Mesendoderm (in vitro differentiated cells): Measurements from ENCODE around the gene SREBF1.

Source experiments
- DNase-seq: peaks from one replicate; pipeline ENCODE4 v3.0.0; 2013
- H2AK5ac ChIP-seq: 2 replicates; pipeline ENCODE4 v1.6.1; 2013; ENCODE audit warnings: low read length, inconsistent platforms
- H2BK120ac ChIP-seq: 2 replicates; pipeline ENCODE4 v1.6.1; 2013; ENCODE audit warnings: low read depth, mild to moderate bottlenecking, low read length, moderate library complexity, mixed read lengths
- H2BK15ac ChIP-seq: replicated peaks from 2 replicates; pipeline ENCODE4 v1.6.1; 2013; ENCODE audit warnings: low read depth, mild to moderate bottlenecking, moderate library complexity
- H2BK5ac ChIP-seq: 2 replicates; pipeline ENCODE4 v1.6.1; 2013; ENCODE audit warnings: low read length, inconsistent platforms
- H3K18ac ChIP-seq: 2 replicates; pipeline ENCODE4 v1.6.1; 2013; ENCODE audit warnings: mild to moderate bottlenecking, low read length, mixed read lengths
- H3K23ac ChIP-seq: one replicate; pipeline ENCODE4 v1.6.1; 2013; ENCODE audit warnings: low read length
- H3K27ac ChIP-seq: 2 replicates; pipeline ENCODE4 v1.5.1; 2013; ENCODE audit warnings: low read depth, mild to moderate bottlenecking, inconsistent platforms, low read length, moderate library complexity
- H3K27me3 ChIP-seq: 2 replicates; pipeline ENCODE4 v1.6.1; 2013; ENCODE audit warnings: low read length, control low read depth, mild to moderate bottlenecking, inconsistent platforms; ENCODE audit not compliant: insufficient read depth, poor library complexity
- H3K36me3 ChIP-seq: 2 replicates; pipeline ENCODE4 v1.6.1; 2013; ENCODE audit warnings: low read length, inconsistent platforms; ENCODE audit not compliant: control insufficient read depth, insufficient read depth
- H3K4ac ChIP-seq: one replicate; pipeline ENCODE4 v1.6.1; 2013; ENCODE audit warnings: low read depth, mild to moderate bottlenecking, low read length, moderate library complexity
- H3K4me1 ChIP-seq: 2 replicates; pipeline ENCODE4 v1.6.1; 2013; ENCODE audit warnings: low read depth, low read length, inconsistent platforms; ENCODE audit not compliant: control insufficient read depth
- H3K4me2 ChIP-seq: 2 replicates; pipeline ENCODE4 v1.6.1; 2013; ENCODE audit warnings: low read length
- H3K4me3 ChIP-seq: 2 replicates; pipeline ENCODE4 v1.5.1; 2013; ENCODE audit warnings: mild to moderate bottlenecking, low read length
- H3K56ac ChIP-seq: one replicate; pipeline ENCODE4 v1.6.1; 2013; ENCODE audit warnings: low read length
- H3K79me1 ChIP-seq: 2 replicates; pipeline ENCODE4 v1.6.1; 2013; ENCODE audit warnings: low read length, inconsistent platforms
- H3K79me2 ChIP-seq: 2 replicates; pipeline ENCODE4 v1.6.1; 2013; ENCODE audit warnings: mild to moderate bottlenecking, low read length; ENCODE audit not compliant: control insufficient read depth, insufficient read depth
- H3K9ac ChIP-seq: 2 replicates; pipeline ENCODE4 v1.6.1; 2013; ENCODE audit warnings: low read length, inconsistent platforms
- H4K5ac ChIP-seq: one replicate; pipeline ENCODE4 v1.6.1; 2013; ENCODE audit warnings: low read length
- H4K8ac ChIP-seq: one replicate; pipeline ENCODE4 v1.6.1; 2013; ENCODE audit warnings: low read depth, mild to moderate bottlenecking, control low read depth, low read length, moderate library complexity
- WGBS: extraction: QIAGEN DNeasy Blood & Tissue Kit; methylation state at CpG from one replicate; pipeline ENCODE4 v1.1.7; 2013; ENCODE audit warnings: low lambda C conversion rate, missing lambda C conversion rate; ENCODE audit not compliant: insufficient coverage; ENCODE audit errors: extremely low coverage; 5-methylcytosine and 5-hydroxymethylcytosine counted together

SREBF1 gene

DNA sequence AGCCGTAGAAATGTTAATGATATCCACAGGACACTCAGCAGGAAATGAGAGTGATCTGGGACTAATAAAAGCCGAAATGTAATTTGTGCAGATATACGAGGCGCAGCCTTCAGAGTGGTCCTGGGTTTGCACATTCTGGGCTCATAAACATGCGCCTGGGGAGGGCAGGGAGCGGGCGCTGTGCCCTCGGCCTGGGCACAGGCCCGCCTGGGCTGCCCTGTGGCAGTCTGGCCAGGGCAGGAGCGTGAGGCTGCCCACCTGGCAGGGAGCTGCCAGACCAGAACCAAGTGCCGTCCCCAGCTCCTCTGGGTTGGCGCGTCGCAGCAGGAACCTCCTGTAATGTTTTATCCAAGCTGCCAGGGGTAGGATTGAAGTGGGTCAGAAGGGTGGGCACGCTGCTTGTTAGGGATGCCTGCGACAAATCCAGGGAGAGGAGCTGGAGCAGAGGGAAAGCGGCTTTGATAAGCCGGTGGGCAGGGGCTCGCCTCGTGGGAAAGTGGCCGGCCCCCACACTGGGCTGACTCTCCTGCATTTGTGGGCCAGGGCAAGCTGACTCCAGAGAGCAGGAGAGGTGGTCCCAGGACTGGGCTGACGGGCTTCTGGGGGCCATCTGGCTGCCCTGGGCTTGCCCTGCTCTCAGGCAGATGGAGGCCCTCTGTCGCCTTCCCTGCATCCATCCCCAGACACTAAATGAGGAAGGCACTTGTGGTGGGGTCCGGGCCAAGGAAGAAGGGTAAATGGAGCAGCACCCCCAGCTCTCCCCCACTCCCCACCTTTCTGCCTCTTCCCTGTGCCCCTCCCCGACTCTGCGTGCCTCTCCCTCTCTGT lies 45.9 kb downstream of the SREBF1 start:
- H3K56ac ChIP-seq = peak overlapping the region; percentile 15
- H2BK5ac ChIP-seq = no peak overlapping the region
- H3K27me3 ChIP-seq = peaks cover 1% of the 10 kb centered on the region
- no peak overlapping the region for H3K4me3 ChIP-seq
- no peak overlapping the region for H2BK120ac ChIP-seq
- H3K36me3 ChIP-seq = no peaks in the 10 kb centered on the region
- no peak overlapping the region for H3K4me2 ChIP-seq
- no peaks in the 10 kb centered on the region for H3K79me2 ChIP-seq
- no peak overlapping the region for H3K23ac ChIP-seq
- DNase-seq = no peak
- no peak overlapping the region for H2BK15ac ChIP-seq
- H4K5ac ChIP-seq = no peak overlapping the region
- no peak overlapping the region for H3K27ac ChIP-seq
- no peak overlapping the region for H2AK5ac ChIP-seq
- no peak overlapping the region for H4K8ac ChIP-seq
- H3K79me1 ChIP-seq = no peaks in the 10 kb centered on the region
- no CpG with 5 or more reads among the region's 26 CpGs for WGBS
- H3K18ac ChIP-seq = no peak overlapping the region
- H3K4me1 ChIP-seq = peaks cover 3% of the 10 kb centered on the region
- H3K9ac ChIP-seq = no peak overlapping the region
- no peak overlapping the region for H3K4ac ChIP-seq

DNA sequence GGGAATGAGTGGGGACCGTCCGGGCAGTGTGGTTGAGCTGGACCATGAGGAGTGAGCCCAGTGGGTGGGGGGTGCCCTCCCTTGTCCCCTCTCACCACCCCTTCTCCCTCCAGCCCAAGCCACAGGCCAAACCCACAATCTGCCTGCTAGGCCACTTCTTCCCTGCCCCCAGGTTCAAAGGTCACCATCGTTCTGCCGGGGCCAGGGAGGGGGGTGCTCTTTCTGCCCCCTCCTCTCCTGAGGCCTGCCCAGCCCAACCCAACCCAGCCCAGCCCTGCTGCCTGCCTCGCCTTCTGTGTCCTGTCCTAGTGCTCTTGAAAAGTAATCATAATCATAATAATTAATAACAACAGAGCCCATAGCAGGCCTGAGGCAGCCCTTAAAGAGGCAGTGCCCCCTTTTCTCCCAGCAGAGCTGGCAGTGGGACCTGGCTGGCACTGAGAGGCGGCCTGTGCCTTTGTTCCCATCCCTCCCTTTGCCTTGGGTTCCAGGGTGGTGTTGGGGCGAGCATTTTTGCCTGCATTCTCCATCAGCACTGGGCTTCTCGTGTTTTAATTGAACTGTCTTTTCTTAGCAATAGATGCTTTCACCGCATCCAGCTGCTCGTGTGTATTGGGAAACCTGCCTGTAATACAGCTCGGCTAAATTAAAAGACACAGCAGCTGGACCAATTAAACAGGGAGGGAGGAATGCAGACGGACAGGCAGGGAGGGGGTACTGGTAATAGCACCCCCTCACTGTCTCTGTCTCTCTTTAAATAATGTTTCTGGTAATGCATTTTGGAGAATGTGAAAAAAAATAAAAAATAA lies 46.8 kb downstream of the SREBF1 start:
- no peak overlapping the region for H4K8ac ChIP-seq
- H3K56ac ChIP-seq = no peak overlapping the region
- no CpG with 5 or more reads among the region's 12 CpGs for WGBS
- H3K36me3 ChIP-seq = no peaks in the 10 kb centered on the region
- no peak overlapping the region for H2AK5ac ChIP-seq
- H3K27ac ChIP-seq = no peak overlapping the region
- no peak overlapping the region for H4K5ac ChIP-seq
- DNase-seq = no peak
- no peak overlapping the region for H3K4me3 ChIP-seq
- H3K4me2 ChIP-seq = no peak overlapping the region
- H2BK5ac ChIP-seq = no peak overlapping the region
- H2BK15ac ChIP-seq = no peak overlapping the region
- H3K9ac ChIP-seq = no peak overlapping the region
- H3K4me1 ChIP-seq = peaks cover 3% of the 10 kb centered on the region
- no peak overlapping the region for H3K23ac ChIP-seq
- H2BK120ac ChIP-seq = no peak overlapping the region
- H3K4ac ChIP-seq = no peak overlapping the region
- no peaks in the 10 kb centered on the region for H3K79me2 ChIP-seq
- no peak overlapping the region for H3K18ac ChIP-seq
- peaks cover 1% of the 10 kb centered on the region for H3K27me3 ChIP-seq
- H3K79me1 ChIP-seq = no peaks in the 10 kb centered on the region

DNA sequence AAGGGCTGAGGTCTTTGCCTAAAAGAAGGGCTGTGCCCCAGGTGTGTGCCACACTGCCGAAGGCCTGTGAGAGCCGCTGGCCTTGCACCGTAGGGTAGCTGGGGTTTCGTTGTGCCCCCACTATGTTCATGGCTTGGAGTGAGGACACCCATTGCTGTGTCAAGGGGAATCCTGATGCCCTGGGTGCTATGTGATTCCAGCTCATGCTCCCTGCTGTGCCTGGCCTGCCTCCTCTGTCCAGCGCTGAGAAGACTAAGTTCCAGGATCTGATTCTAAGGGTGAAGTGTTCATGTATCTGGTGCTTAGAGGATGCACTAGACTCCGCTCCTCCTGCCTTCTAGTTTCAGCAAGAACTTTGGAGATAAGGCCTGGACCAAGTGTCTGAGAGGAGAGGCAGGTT lies 47.4 kb downstream of the SREBF1 start:
- H2BK120ac ChIP-seq = no peak overlapping the region
- no peaks in the 10 kb centered on the region for H3K36me3 ChIP-seq
- H3K4me1 ChIP-seq = peaks cover 5% of the 10 kb centered on the region
- H2AK5ac ChIP-seq = no peak overlapping the region
- H3K23ac ChIP-seq = no peak overlapping the region
- no peak overlapping the region for H2BK5ac ChIP-seq
- H3K18ac ChIP-seq = no peak overlapping the region
- H3K27ac ChIP-seq = no peak overlapping the region
- H4K8ac ChIP-seq = no peak overlapping the region
- no CpG with 5 or more reads among the region's 6 CpGs for WGBS
- H4K5ac ChIP-seq = no peak overlapping the region
- no peaks in the 10 kb centered on the region for H3K79me2 ChIP-seq
- no peak for DNase-seq
- no peak overlapping the region for H3K4ac ChIP-seq
- H3K56ac ChIP-seq = no peak overlapping the region
- no peak overlapping the region for H3K4me3 ChIP-seq
- H3K79me1 ChIP-seq = no peaks in the 10 kb centered on the region
- no peak overlapping the region for H2BK15ac ChIP-seq
- H3K9ac ChIP-seq = no peak overlapping the region
- no peak overlapping the region for H3K4me2 ChIP-seq
- H3K27me3 ChIP-seq = peaks cover 1% of the 10 kb centered on the region

DNA sequence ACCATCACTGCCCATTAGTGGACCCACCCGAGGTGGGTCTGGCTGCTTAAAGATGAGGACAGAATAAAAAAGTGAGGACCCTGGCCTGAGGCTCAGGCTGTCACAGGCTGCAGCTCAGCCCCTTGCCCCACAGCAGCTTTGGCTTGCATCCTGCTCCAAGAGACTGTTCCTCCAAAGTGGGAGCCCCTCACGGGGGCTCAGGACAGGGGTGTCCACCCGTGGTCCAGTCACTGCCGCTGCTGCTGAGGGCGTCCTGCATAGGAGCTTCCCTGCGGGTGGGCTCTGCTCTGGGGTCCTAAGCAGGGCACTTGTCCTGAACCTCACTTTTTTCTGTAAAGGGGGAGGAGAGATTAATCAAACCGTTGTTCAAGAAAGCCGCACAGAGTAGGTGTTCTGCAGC lies 47.8 kb downstream of the SREBF1 start:
- Histone ChIP-seq H3K36me3 (no peaks in the 10 kb centered on the region), H3K4ac (no peak overlapping the region), H3K56ac (no peak overlapping the region), H3K79me2 (no peaks in the 10 kb centered on the region), H4K8ac (no peak overlapping the region), H2BK120ac (no peak overlapping the region), H3K4me1 (peaks cover 7% of the 10 kb centered on the region), H2BK15ac (no peak overlapping the region), H3K18ac (no peak overlapping the region), H2AK5ac (no peak overlapping the region), H3K9ac (no peak overlapping the region), H4K5ac (no peak overlapping the region), H3K79me1 (no peaks in the 10 kb centered on the region), H3K4me2 (no peak overlapping the region), H2BK5ac (no peak overlapping the region), H3K23ac (no peak overlapping the region), H3K27me3 (peaks cover 1% of the 10 kb centered on the region), H3K4me3 (no peak overlapping the region), H3K27ac (no peak overlapping the region)
- WGBS = no CpG with 5 or more reads among the region's 8 CpGs
- no peak for DNase-seq

DNA sequence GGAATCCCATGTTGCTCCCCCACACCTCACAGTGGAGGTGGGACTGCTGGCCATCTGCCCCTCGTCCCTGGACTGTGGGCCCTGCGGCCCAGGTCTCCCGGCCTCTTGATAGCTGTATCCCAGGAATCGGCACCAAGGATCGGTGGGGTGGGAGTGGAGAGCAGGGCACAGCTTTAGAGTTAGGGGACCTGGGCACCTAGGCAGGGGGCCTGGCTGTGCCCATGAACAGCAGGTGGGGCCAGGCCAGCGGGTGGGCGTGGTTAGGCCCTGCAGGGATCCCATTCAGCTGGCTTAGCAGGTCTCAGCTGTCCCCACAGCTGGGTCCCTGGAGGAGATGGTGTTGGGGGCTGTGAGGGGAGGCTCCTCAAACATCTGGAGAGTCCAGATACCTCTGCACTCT lies 49.2 kb downstream of the SREBF1 start:
- no peak for DNase-seq
- Histone ChIP-seq H3K27me3 (peaks cover 1% of the 10 kb centered on the region), H3K4me3 (no peak overlapping the region), H2AK5ac (no peak overlapping the region), H3K79me1 (no peaks in the 10 kb centered on the region), H2BK120ac (no peak overlapping the region), H3K56ac (no peak overlapping the region), H4K5ac (no peak overlapping the region), H3K23ac (no peak overlapping the region), H3K4me1 (peaks cover 4% of the 10 kb centered on the region), H3K18ac (no peak overlapping the region), H3K27ac (no peak overlapping the region), H3K79me2 (no peaks in the 10 kb centered on the region), H3K4ac (no peak overlapping the region), H3K36me3 (no peaks in the 10 kb centered on the region), H3K9ac (no peak overlapping the region), H2BK15ac (no peak overlapping the region), H4K8ac (no peak overlapping the region), H3K4me2 (no peak overlapping the region), H2BK5ac (no peak overlapping the region)
- no CpG with 5 or more reads among the region's 7 CpGs for WGBS
